Measurements from ENCODE around the gene MBNL1. TPM values are rescaled to one million over a fixed set of nuclear protein-coding genes. Genes with fewer than 3 reads are reported as not detected.

MBNL1 gene
- total RNA-seq, 2 experiments from 2014 or later, result 163 to 174 TPM

DNA sequence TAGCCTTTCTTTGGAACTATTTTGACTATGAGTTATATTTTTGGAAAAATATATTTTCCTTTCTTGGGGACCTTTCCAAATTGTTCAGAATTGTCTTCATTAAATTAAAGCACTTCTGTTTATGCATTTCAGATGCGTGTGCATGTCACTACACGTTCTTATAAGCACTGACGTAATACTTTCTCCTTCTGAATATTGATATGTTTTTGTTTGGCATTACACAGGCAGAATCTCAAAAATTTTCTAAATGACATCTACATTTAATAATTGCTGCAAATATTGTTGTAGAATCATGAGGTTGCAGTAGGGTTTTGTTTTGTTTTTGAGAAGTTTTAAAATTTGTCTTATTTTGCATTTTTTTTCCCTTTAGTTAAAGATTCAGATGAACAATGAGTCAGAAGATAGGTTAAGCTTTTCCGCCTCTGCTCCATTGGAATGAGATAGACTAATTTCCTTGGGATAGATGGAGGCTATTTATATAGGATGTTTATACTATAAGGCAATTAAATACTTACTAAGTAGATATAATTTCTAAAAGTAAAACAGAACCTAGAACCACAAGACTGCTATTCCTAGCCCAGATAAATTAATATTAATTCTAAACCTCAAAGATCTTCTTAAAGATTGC lies 110.8 kb downstream of the MBNL1 start:
- POLR2A ChIA-PET, result interaction anchor here (1.6 kb wide), 1 partner anchor 10 kb away, joined by 7 read pairs; no protein-coding TSS in a partner anchor
- Histone ChIP-seq H3K4me3 (ENCODE audit: low read depth, low read length, poor library complexity, severe bottlenecking) (no peak overlapping the region), H3K79me2 (ENCODE audit: insufficient read depth, low read depth, low read length) (peaks cover 98% of the 10 kb centered on the region), H3K9me3 (ENCODE audit: low read length) (no peaks in the 10 kb centered on the region; the same call in 1 of the 2 replicates), H3K4me2 (ENCODE audit: low read length) (no peak overlapping the region), H3K4me1 (ENCODE audit: insufficient read depth, low read length, poor library complexity, severe bottlenecking) (peaks cover 70% of the 10 kb centered on the region), H3K9me2 (ENCODE audit: insufficient read depth, low read length) (no peaks in the 10 kb centered on the region), H3K27ac (ENCODE audit: low read depth, low read length, poor library complexity, severe bottlenecking) (no peak overlapping the region), H2AFZ (ENCODE audit: low read length) (no peak overlapping the region), H3K36me3 (ENCODE audit: insufficient read depth, low read length) (peaks cover 28% of the 10 kb centered on the region), H4K20me1 (ENCODE audit: insufficient read depth, low read length) (peaks cover 44% of the 10 kb centered on the region)
- BruUV-seq (replicated peaks), result no TSS peak
- no peak for TF ChIP-seq EZH2phosphoT487 (IDR thresholded peaks at IDR 0.05; ENCODE audit: borderline replicate concordance, low read depth, low read length)
- TF ChIP-seq, protein P1, sequence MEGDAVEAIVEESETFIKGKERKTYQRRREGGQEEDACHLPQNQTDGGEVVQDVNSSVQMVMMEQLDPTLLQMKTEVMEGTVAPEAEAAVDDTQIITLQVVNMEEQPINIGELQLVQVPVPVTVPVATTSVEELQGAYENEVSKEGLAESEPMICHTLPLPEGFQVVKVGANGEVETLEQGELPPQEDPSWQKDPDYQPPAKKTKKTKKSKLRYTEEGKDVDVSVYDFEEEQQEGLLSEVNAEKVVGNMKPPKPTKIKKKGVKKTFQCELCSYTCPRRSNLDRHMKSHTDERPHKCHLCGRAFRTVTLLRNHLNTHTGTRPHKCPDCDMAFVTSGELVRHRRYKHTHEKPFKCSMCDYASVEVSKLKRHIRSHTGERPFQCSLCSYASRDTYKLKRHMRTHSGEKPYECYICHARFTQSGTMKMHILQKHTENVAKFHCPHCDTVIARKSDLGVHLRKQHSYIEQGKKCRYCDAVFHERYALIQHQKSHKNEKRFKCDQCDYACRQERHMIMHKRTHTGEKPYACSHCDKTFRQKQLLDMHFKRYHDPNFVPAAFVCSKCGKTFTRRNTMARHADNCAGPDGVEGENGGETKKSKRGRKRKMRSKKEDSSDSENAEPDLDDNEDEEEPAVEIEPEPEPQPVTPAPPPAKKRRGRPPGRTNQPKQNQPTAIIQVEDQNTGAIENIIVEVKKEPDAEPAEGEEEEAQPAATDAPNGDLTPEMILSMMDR (conservative IDR thresholded peaks at IDR 0.05; ENCODE audit: low read length), result no peak
- DNase-seq (ENCODE audit: low spot score), result no peak
- intact Hi-C loops (cut with micrococcal nuclease; ENCODE audit: unreplicated experiment), result no loop called here
- CTCF ChIA-PET (ENCODE audit: unreplicated experiment), result no interaction called here

DNA sequence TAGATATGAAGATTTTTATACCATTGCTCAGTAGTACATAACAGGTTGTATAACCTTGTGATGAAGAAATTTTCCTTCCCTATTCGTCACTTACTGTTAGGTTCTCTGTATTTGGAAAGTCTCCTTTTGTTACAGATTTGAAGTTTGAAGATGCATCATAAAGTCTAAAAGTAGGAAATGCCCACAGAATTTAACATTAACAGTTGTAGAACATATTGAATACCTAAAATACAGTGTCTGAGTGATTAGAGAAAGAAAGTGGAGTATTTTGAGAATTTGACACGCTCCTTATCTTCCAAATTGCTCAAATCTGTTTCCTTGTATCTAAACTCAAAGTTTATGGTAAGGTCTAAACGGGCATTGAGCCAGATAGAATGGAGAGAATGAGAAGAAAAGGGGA lies 111.3 kb downstream of the MBNL1 start:
- intact Hi-C loops (cut with micrococcal nuclease; ENCODE audit: unreplicated experiment), result no loop called here
- H3K4me1 ChIP-seq (ENCODE audit: insufficient read depth, low read length, poor library complexity, severe bottlenecking), result peaks cover 65% of the 10 kb centered on the region
- no peaks in the 10 kb centered on the region; the same call in 1 of the 2 replicates for H3K9me3 ChIP-seq (ENCODE audit: low read length)
- TF ChIP-seq, protein P1 (conservative IDR thresholded peaks at IDR 0.05; ENCODE audit: low read length), result no peak
- no peak for TF ChIP-seq EZH2phosphoT487 (IDR thresholded peaks at IDR 0.05; ENCODE audit: borderline replicate concordance, low read depth, low read length)
- H3K4me3 ChIP-seq (ENCODE audit: low read depth, low read length, poor library complexity, severe bottlenecking), result no peak overlapping the region
- no peak overlapping the region for H3K4me2 ChIP-seq (ENCODE audit: low read length)
- ChIA-PET CTCF (ENCODE audit: unreplicated experiment) (no interaction called here), POLR2A (interaction anchor here (0.5 to 2.1 kb wide), 4 partner anchors 11 to 108 kb away, joined by 3 to 20 read pairs (median 6); no protein-coding TSS in a partner anchor)
- no peak for DNase-seq (ENCODE audit: low spot score)
- H3K79me2 ChIP-seq (ENCODE audit: insufficient read depth, low read depth, low read length), result peaks cover 98% of the 10 kb centered on the region
- H3K9me2 ChIP-seq (ENCODE audit: insufficient read depth, low read length), result no peaks in the 10 kb centered on the region
- no TSS peak for BruUV-seq (replicated peaks)
- H2AFZ ChIP-seq (ENCODE audit: low read length), result no peak overlapping the region
- no peak overlapping the region for H3K27ac ChIP-seq (ENCODE audit: low read depth, low read length, poor library complexity, severe bottlenecking)
- H4K20me1 ChIP-seq (ENCODE audit: insufficient read depth, low read length), result peaks cover 47% of the 10 kb centered on the region
- H3K36me3 ChIP-seq (ENCODE audit: insufficient read depth, low read length), result peaks cover 23% of the 10 kb centered on the region

DNA sequence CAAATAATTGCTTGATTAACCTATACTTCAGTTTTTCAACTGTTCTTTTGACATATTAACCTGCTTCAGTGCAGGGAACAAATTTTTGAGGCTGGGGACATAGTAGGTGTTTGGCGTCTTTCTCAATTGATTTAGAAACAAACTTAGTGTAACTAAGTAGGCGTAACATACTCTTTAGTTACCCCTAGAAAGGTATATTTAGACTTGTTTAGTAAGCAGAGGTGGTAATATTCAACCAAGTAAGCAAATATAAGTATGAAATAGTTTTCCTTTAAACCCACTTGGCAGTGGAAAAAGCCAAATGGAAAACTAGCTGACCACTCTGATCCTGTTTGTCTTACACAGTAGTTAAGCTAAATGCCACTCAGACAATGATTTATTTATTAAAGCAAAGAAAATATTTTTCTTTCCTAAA lies 113.2 kb downstream of the MBNL1 start:
- no peak overlapping the region for H3K4me2 ChIP-seq (ENCODE audit: low read length)
- H3K4me1 ChIP-seq (ENCODE audit: insufficient read depth, low read length, poor library complexity, severe bottlenecking), result peaks cover 48% of the 10 kb centered on the region
- H3K9me3 ChIP-seq (ENCODE audit: low read length), result no peaks in the 10 kb centered on the region; the same call in 1 of the 2 replicates
- intact Hi-C loops (cut with micrococcal nuclease; ENCODE audit: unreplicated experiment), result no loop called here
- H3K4me3 ChIP-seq (ENCODE audit: low read depth, low read length, poor library complexity, severe bottlenecking), result no peak overlapping the region
- POLR2A ChIA-PET, result interaction anchor here (0.7 to 2.1 kb wide), 8 partner anchors 9 to 109 kb away, joined by 3 to 20 read pairs (median 4); no protein-coding TSS in a partner anchor
- CTCF ChIA-PET (ENCODE audit: unreplicated experiment), result no interaction called here
- no peak for TF ChIP-seq EZH2phosphoT487 (IDR thresholded peaks at IDR 0.05; ENCODE audit: borderline replicate concordance, low read depth, low read length)
- TF ChIP-seq, protein P1 (conservative IDR thresholded peaks at IDR 0.05; ENCODE audit: low read length), result no peak
- H3K9me2 ChIP-seq (ENCODE audit: insufficient read depth, low read length), result no peaks in the 10 kb centered on the region
- no TSS peak for BruUV-seq (replicated peaks)
- H2AFZ ChIP-seq (ENCODE audit: low read length), result no peak overlapping the region
- H3K36me3 ChIP-seq (ENCODE audit: insufficient read depth, low read length), result peaks cover 22% of the 10 kb centered on the region
- H4K20me1 ChIP-seq (ENCODE audit: insufficient read depth, low read length), result peaks cover 47% of the 10 kb centered on the region
- peaks cover 100% of the 10 kb centered on the region for H3K79me2 ChIP-seq (ENCODE audit: insufficient read depth, low read depth, low read length)
- no peak overlapping the region for H3K27ac ChIP-seq (ENCODE audit: low read depth, low read length, poor library complexity, severe bottlenecking)
- DNase-seq (ENCODE audit: low spot score), result no peak
